Measurements from ENCODE around the gene RPL38. TPM values are rescaled to one million over a fixed set of nuclear protein-coding genes. Genes with fewer than 3 reads are reported as not detected.

Gene RPL38
- total RNA-seq, 2 experiments from 2014 or later = 2,305 to 2,531 TPM

DNA sequence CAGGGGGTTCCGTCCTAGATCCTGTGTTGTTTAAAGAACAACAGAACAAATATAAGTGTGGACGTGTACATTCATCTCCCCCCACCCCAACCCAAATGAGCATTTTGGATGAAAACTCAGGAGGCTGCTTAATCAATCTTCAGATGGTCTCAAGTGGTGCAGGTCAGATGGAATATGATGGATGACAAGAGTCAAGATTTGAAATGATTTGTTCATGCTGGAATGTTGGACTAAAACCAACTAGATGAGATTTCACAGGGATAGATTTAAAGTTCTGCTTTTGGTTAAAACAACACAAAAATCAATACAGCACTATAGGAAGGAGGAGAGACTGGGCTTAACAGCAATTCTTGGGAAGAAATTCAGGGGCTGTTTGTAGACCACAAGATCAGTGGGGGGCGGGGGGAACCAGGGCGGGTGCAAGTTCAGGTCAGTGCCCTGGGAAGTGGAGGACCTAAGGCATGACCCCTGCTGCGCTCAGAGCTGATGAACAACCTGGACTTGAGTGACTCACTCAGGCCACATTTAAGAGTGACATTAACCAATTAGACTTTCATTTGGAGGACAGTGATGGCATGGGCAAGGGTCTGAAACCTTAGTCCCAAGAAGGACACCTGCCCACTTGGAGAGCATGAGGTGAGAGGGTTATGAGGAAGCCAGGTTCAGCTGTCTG is 25.0 kb downstream of the RPL38 start:
- TF ChIP-seq, protein P1, sequence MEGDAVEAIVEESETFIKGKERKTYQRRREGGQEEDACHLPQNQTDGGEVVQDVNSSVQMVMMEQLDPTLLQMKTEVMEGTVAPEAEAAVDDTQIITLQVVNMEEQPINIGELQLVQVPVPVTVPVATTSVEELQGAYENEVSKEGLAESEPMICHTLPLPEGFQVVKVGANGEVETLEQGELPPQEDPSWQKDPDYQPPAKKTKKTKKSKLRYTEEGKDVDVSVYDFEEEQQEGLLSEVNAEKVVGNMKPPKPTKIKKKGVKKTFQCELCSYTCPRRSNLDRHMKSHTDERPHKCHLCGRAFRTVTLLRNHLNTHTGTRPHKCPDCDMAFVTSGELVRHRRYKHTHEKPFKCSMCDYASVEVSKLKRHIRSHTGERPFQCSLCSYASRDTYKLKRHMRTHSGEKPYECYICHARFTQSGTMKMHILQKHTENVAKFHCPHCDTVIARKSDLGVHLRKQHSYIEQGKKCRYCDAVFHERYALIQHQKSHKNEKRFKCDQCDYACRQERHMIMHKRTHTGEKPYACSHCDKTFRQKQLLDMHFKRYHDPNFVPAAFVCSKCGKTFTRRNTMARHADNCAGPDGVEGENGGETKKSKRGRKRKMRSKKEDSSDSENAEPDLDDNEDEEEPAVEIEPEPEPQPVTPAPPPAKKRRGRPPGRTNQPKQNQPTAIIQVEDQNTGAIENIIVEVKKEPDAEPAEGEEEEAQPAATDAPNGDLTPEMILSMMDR (IDR thresholded peaks at IDR 0.05) = no peak
- no peaks in the 10 kb centered on the region for H3K9me3 ChIP-seq (ENCODE audit: control insufficient read depth in 1 of 2, insufficient read depth in 1 of 2, low read length in 2 of 2)
- H3K4me1 ChIP-seq (ENCODE audit: insufficient read depth, low read length) = peaks cover 7% of the 10 kb centered on the region
- H3K27me3 ChIP-seq (ENCODE audit: control insufficient read depth in 1 of 2, insufficient read depth in 2 of 2, low read length in 2 of 2) = no peaks in the 10 kb centered on the region
- peaks cover 25% of the 10 kb centered on the region for H3K36me3 Mint-ChIP-seq (ENCODE audit: low read depth)
- CTCF ChIA-PET = no interaction called here
- POLR2A ChIA-PET = no interaction called here
- no peak overlapping the region for H3K4me3 ChIP-seq (ENCODE audit: low read length)
- DNase-seq (no peak), ATAC-seq (ENCODE audit: poor library complexity) (no peak)
- peaks cover 47% of the 10 kb centered on the region for H3K36me3 ChIP-seq (ENCODE audit: insufficient read depth, low read length)
- H3K9me3 Mint-ChIP-seq = no peaks in the 10 kb centered on the region
- H3K27ac ChIP-seq (ENCODE audit: low read depth in 1 of 2, low read length in 2 of 2) = no peak overlapping the region
- no peak overlapping the region for H3K27ac Mint-ChIP-seq
- H3K4me1 Mint-ChIP-seq (ENCODE audit: low read depth) = no peaks in the 10 kb centered on the region
- H3K4me3 Mint-ChIP-seq = no peak overlapping the region
- H3K27me3 Mint-ChIP-seq = no peaks in the 10 kb centered on the region
- intact Hi-C loops (cut with DNase I, micrococcal nuclease) = no loop called here

DNA sequence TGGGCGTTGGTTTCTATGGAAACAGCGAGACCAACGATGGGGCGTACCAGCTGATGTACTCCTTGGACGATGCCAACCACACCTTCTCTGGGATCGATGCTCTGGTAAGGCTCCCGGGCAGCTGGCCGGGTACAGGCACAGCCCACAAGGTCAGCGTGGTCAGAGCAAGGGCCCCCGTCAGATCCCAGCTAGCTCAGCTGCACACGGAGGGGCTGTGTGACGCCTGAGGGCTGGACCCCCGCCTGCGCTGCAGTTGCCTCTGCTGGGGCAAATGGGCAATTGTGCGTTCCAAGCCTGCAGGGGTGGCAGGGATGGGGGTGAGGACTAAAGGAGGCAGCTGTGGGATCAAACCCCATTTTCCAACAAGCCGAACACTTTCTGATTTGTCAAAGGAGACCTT is 27.4 kb downstream of the RPL38 start:
- TF ChIP-seq, protein P1 (IDR thresholded peaks at IDR 0.05) = no peak
- peaks cover 27% of the 10 kb centered on the region for H3K36me3 ChIP-seq (ENCODE audit: insufficient read depth, low read length)
- H3K27ac ChIP-seq (ENCODE audit: low read depth in 1 of 2, low read length in 2 of 2) = no peak overlapping the region
- no peak for ATAC-seq (ENCODE audit: poor library complexity)
- H3K4me1 ChIP-seq (ENCODE audit: insufficient read depth, low read length) = peaks cover 7% of the 10 kb centered on the region
- Mint-ChIP-seq H3K27me3 (no peaks in the 10 kb centered on the region), H3K27ac (no peak overlapping the region), H3K9me3 (no peaks in the 10 kb centered on the region), H3K4me1 (ENCODE audit: low read depth) (no peaks in the 10 kb centered on the region), H3K36me3 (ENCODE audit: low read depth) (peaks cover 15% of the 10 kb centered on the region), H3K4me3 (no peak overlapping the region)
- H3K9me3 ChIP-seq (ENCODE audit: control insufficient read depth in 1 of 2, insufficient read depth in 1 of 2, low read length in 2 of 2) = no peaks in the 10 kb centered on the region
- no peaks in the 10 kb centered on the region for H3K27me3 ChIP-seq (ENCODE audit: control insufficient read depth in 1 of 2, insufficient read depth in 2 of 2, low read length in 2 of 2)
- intact Hi-C loops (cut with DNase I, micrococcal nuclease) = no loop called here
- ChIA-PET POLR2A (interaction anchor here (1.1 kb wide), 1 partner anchor 20 kb away, joined by 3 read pairs; no protein-coding TSS in a partner anchor), CTCF (no interaction called here)
- no peak for DNase-seq
- H3K4me3 ChIP-seq (ENCODE audit: low read length) = no peak overlapping the region

DNA sequence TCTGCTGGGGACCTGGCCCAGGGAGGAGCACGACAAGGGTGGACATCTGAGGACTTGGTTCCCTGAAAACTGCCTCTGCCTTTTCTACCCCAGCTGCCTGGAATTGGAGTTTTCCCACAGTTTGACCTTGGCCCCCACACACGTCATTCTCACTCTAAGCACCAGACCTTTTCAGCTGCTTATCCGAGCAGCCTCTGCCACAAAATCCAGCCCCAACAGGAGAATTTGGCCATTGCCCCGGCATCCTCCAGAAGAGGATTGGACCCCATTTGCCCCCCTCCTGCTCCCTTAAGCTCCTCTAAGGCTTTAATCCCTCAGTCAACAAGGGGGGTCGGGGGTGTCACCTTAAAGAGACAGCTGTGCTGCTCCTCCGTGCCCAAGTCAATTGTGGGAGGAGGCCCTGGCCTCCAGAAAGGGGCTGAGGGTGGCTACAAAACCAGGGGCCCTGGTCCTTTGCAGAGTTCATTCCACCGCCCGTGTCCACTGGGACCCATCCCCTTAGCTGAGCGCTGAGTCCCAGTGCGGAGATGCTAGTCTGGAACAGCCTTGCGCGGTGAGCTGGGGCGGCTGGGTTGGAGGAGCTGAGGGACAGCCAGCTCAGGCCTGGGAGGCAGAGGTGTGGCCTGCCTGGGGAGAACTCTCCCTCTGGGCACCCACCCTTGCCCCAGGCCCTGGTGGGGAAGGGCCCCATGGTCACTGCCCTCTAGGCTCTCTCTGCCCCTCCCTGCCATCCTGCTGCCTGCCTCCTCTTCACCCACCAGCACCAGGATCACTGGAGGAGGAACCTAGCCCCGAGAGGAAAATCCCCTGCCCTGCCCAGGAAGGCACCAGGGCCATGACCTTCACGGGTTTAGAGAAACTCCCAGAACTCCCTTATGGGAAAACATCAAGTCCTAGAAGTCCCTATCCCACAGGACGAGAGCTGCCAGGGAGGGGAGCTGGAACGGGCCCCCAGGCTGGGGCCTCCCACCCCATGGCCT is 28.7 kb downstream of the RPL38 start:
- no peak for ATAC-seq (ENCODE audit: poor library complexity)
- Mint-ChIP-seq H3K4me1 (ENCODE audit: low read depth) (no peaks in the 10 kb centered on the region), H3K9me3 (no peaks in the 10 kb centered on the region), H3K27me3 (no peaks in the 10 kb centered on the region), H3K27ac (no peak overlapping the region), H3K4me3 (no peak overlapping the region), H3K36me3 (ENCODE audit: low read depth) (peaks cover 7% of the 10 kb centered on the region)
- H3K4me3 ChIP-seq (ENCODE audit: low read length) = no peak overlapping the region
- H3K9me3 ChIP-seq (ENCODE audit: control insufficient read depth in 1 of 2, insufficient read depth in 1 of 2, low read length in 2 of 2) = no peaks in the 10 kb centered on the region
- ChIA-PET CTCF (no interaction called here), POLR2A (no interaction called here)
- TF ChIP-seq, protein P1 (IDR thresholded peaks at IDR 0.05) = no peak
- H3K4me1 ChIP-seq (ENCODE audit: insufficient read depth, low read length) = peaks cover 7% of the 10 kb centered on the region
- intact Hi-C loops (cut with DNase I, micrococcal nuclease) = no loop called here
- peaks cover 25% of the 10 kb centered on the region for H3K36me3 ChIP-seq (ENCODE audit: insufficient read depth, low read length)
- no peaks in the 10 kb centered on the region for H3K27me3 ChIP-seq (ENCODE audit: control insufficient read depth in 1 of 2, insufficient read depth in 2 of 2, low read length in 2 of 2)
- no peak for DNase-seq
- no peak overlapping the region for H3K27ac ChIP-seq (ENCODE audit: low read depth in 1 of 2, low read length in 2 of 2)

Data from CD4-positive, alpha-beta T cell (primary cell).